Measurements from ENCODE around the gene KEL.

The KEL gene

GRCh38 chr7:142896741-142897379, 65.3 kb downstream of the KEL start:
- no peak for DNase-seq (ENCODE audit: low spot score)

GRCh38 chr7:142896151-142896550, 66.0 kb downstream of the KEL start:
- no peak for DNase-seq (ENCODE audit: low spot score)

DNA sequence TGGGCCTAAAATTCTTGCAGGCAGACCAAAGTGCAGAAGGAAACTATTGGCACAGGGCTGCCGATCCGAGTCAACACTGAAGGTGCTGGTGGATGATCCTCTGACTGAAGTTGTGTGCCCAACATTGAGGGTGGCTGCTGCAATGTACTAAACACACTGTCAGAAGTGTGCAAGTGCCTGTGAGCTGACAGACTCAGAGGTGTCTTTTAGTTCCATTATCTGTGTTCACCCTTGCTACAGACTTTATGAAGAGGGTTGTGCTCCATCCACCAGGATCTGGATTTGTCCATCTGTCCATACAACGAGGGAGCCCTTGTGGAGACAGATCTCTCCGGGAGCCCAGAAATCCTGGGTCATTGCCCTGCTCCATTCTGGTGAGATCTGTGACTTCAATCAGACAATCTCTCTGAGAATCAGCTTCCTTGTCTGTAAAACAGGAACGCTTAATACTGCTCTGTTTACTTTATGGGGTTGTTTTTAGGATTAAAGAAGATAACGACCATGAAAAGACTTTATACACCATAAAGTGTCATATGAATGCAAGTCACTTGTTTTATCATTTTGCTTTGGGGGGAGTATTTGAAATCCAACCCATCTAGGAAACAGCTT, 67.1 kb downstream of the KEL start:
- DNase-seq (ENCODE audit: low spot score) = no peak

- no peak for DNase-seq (ENCODE audit: low spot score)
Observed at GRCh38 chr7:142894112-142894984, 67.8 kb downstream of the KEL start.

DNA sequence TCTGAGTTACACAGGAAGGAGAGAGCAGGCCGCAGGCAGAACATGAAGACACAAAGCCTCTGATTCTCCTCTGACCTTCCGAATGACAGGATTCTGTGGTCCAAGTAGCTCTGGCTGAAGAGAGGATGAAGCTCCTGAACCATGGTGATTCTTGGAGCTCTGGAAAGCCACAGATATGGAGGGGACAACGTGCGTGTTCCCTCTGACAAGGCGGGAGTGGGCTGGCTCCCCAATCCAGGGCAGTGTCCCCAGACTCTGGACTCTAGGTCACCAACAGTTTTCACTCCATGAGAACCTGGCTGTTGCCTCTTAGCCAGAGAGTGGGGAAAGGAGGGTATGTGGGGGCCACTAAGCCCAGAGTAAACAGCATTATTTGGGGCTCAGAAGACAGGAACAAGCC, 69.2 kb downstream of the KEL start:
- no peak for DNase-seq (ENCODE audit: low spot score)

DNA sequence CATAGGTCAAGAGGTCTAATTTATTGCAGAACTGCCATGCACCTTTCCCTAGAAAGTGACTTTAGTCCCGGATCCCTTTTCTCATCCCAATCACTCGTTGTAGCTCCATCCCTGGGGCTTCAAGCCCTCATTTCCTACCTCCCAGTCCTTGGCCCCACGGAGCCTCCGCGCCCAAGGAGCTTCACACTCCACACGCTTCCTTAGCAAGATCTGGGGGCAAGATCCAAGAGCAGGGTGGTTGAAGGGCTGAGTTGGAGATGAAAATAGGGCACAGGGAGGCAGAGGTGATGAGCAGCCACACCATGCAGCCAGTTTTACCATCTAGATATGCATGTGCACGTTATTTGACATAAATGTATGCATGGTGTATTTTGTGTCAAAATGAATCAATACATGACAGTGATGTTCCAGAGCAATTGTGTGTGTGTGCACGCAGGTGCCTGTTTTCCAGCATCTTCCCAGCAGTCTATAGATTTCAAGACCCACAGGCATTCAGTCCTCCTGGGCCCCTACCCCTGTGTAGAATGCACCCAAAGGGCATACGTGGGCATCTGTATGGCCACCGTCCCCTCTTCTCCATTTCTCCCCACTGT, 70.6 kb downstream of the KEL start:
- DNase-seq (ENCODE audit: low spot score) = no peak
